GM21526 (cell line): ENCODE measurements around the gene RBM44.
"Not testable (repeated sequence)": the region's sequence is repeated elsewhere in the genome, so short reads cannot be mapped to it uniquely, and the experiment has no call there.

Experiments used
- ATAC-seq: cut with Tn5 transposase; IDR thresholded peaks from one replicate; pipeline ENCODE4 v1.9.1; 2021; ENCODE audit warnings: moderate library complexity; ENCODE audit not compliant: unreplicated experiment, low FRiP score

Gene RBM44

GRCh38 chr2:237841051-237841450 lies 42.5 kb downstream of the RBM44 start:
- no peak for ATAC-seq

GRCh38 chr2:237848940-237849339 lies 50.4 kb downstream of the RBM44 start:
- not testable (repeated sequence) for ATAC-seq

GRCh38 chr2:237854295-237854694 lies 55.7 kb downstream of the RBM44 start:
- no peak for ATAC-seq

- ATAC-seq = no peak
Measured at GRCh38 chr2:237857791-237858190, 59.2 kb downstream of the RBM44 start.

GRCh38 chr2:237858294-237859081 lies 59.9 kb downstream of the RBM44 start:
- ATAC-seq = no peak

- no peak for ATAC-seq
Measured at GRCh38 chr2:237859082-237859433, 60.5 kb downstream of the RBM44 start.

GRCh38 chr2:237859533-237860272 lies 61.1 kb downstream of the RBM44 start, which contains the start of gene RAMP1:
RAMP1 (plus strand) TSS chr2:237859623; CDS start chr2:237859676, 53 bp downstream.
- ATAC-seq = no peak

- ATAC-seq = no peak
Measured at GRCh38 chr2:237860273-237860935, 61.8 kb downstream of the RBM44 start.

- no peak for ATAC-seq
Measured at GRCh38 chr2:237861875-237862527, 63.4 kb downstream of the RBM44 start.

- ATAC-seq = no peak
Measured at GRCh38 chr2:237862528-237862895, 63.9 kb downstream of the RBM44 start.

GRCh38 chr2:237863102-237863511 lies 64.5 kb downstream of the RBM44 start:
- ATAC-seq = no peak

- ATAC-seq = no peak
Measured at GRCh38 chr2:237863689-237864443, 65.3 kb downstream of the RBM44 start.

- ATAC-seq = no peak
Measured at GRCh38 chr2:237864444-237864931, 65.9 kb downstream of the RBM44 start.

GRCh38 chr2:237864940-237865622 lies 66.5 kb downstream of the RBM44 start:
- no peak for ATAC-seq

- ATAC-seq = no peak
Measured at GRCh38 chr2:237865623-237866041, 67.1 kb downstream of the RBM44 start.

- no peak for ATAC-seq
Measured at GRCh38 chr2:237866101-237866621, 67.6 kb downstream of the RBM44 start.

GRCh38 chr2:237867465-237867864 lies 68.9 kb downstream of the RBM44 start:
- no peak for ATAC-seq

GRCh38 chr2:237868074-237868473 lies 69.5 kb downstream of the RBM44 start:
- not testable (repeated sequence) for ATAC-seq
